GM12891 (cell line): ENCODE measurements around the gene HTR3A.

ENCODE experiments used
- DNase-seq: peaks from one replicate; pipeline ENCODE4 v3.0.0; 2011; ENCODE audit warnings: low spot score; ENCODE audit not compliant: insufficient read length
- FAIRE-seq: peaks from 2 replicates; lab custom pipeline; 2011; peaks lifted over from hg19 to GRCh38; lab: Jason Lieb, UNC
- PAX5 ChIP-seq: IDR thresholded peaks from 2 replicates; pipeline ENCODE4 v1.6.1; 2011; ENCODE audit warnings: low read length, moderate library complexity, mild to moderate bottlenecking; ENCODE audit not compliant: insufficient read depth, severe bottlenecking
- POLR2A ChIP-seq: IDR thresholded peaks from 2 replicates; pipeline ENCODE4 v1.6.1; 2011; ENCODE audit warnings: low read depth, low read length, control low read depth
- POLR2AphosphoS5 ChIP-seq: IDR thresholded peaks from 2 replicates; pipeline ENCODE4 v1.6.1; 2011; ENCODE audit warnings: low read depth, low read length, control low read depth
- POU2F2 ChIP-seq: IDR thresholded peaks from 2 replicates; pipeline ENCODE4 v1.6.1; 2011; ENCODE audit warnings: low read depth, mild to moderate bottlenecking, control low read depth, low read length, moderate library complexity
- SPI1 ChIP-seq: IDR thresholded peaks from 2 replicates; pipeline ENCODE4 v1.6.1; 2011; ENCODE audit warnings: low read depth, low read length, control low read depth
- TAF1 ChIP-seq: IDR thresholded peaks from 2 replicates; pipeline ENCODE4 v1.6.1; 2011; ENCODE audit warnings: low read depth, low read length, control low read depth

Gene HTR3A

GRCh38 chr11:114027391-114027790 is 52.5 kb downstream of the HTR3A start:
- TF ChIP-seq POLR2A (no peak), SPI1 (no peak), TAF1 (no peak), POU2F2 (no peak), PAX5 (no peak), POLR2AphosphoS5 (no peak)
- DNase-seq (no peak), FAIRE-seq (no peak)

GRCh38 chr11:114027926-114028325 is 53.0 kb downstream of the HTR3A start:
- no peak for DNase-seq
- TF ChIP-seq POLR2A = no peak
- no peak for TF ChIP-seq POU2F2
- TF ChIP-seq TAF1 = no peak
- no peak for TF ChIP-seq SPI1
- no peak for TF ChIP-seq POLR2AphosphoS5
- no peak for TF ChIP-seq PAX5
- FAIRE-seq = no peak

- DNase-seq (no peak), FAIRE-seq (no peak)
- TF ChIP-seq SPI1 (no peak), POLR2AphosphoS5 (no peak), TAF1 (no peak), PAX5 (no peak), POU2F2 (no peak), POLR2A (no peak)
These were observed 56.5 kb downstream of the HTR3A start for GRCh38 chr11:114031246-114031966.

GRCh38 chr11:114031967-114032320 is 57.0 kb downstream of the HTR3A start:
- no peak for TF ChIP-seq TAF1
- no peak for TF ChIP-seq POLR2AphosphoS5
- no peak for TF ChIP-seq POLR2A
- TF ChIP-seq POU2F2 = no peak
- no peak for TF ChIP-seq PAX5
- no peak for TF ChIP-seq SPI1
- no peak for DNase-seq
- FAIRE-seq = no peak

- FAIRE-seq = no peak
- TF ChIP-seq POLR2AphosphoS5 (no peak), PAX5 (no peak), POU2F2 (no peak), TAF1 (no peak), POLR2A (no peak), SPI1 (no peak)
- no peak for DNase-seq
These were observed 58.2 kb downstream of the HTR3A start for GRCh38 chr11:114033066-114033465.

GRCh38 chr11:114033572-114033971 is 58.7 kb downstream of the HTR3A start:
- FAIRE-seq = no peak
- TF ChIP-seq SPI1 = no peak
- TF ChIP-seq POLR2AphosphoS5 = no peak

GRCh38 chr11:114034956-114035355 is 60.0 kb downstream of the HTR3A start:
- DNase-seq (no peak), FAIRE-seq (no peak)
- TF ChIP-seq POU2F2 (no peak), SPI1 (no peak), TAF1 (no peak), PAX5 (no peak), POLR2A (no peak), POLR2AphosphoS5 (no peak)

More at GRCh38 chr11:114033572-114033971, 58.7 kb downstream of the HTR3A start:
- no peak for DNase-seq

GRCh38 chr11:114036147-114036811 is 61.4 kb downstream of the HTR3A start:
- no peak for TF ChIP-seq POU2F2
- TF ChIP-seq SPI1 = no peak
- no peak for TF ChIP-seq TAF1
- TF ChIP-seq PAX5 = no peak
- no peak for TF ChIP-seq POLR2A
- no peak for TF ChIP-seq POLR2AphosphoS5
- DNase-seq (no peak), FAIRE-seq (no peak)

GRCh38 chr11:114036958-114037357 is 62.0 kb downstream of the HTR3A start:
- DNase-seq = no peak
- no peak for FAIRE-seq
- TF ChIP-seq PAX5 = no peak
- TF ChIP-seq POU2F2 = no peak
- no peak for TF ChIP-seq TAF1
- no peak for TF ChIP-seq SPI1
- TF ChIP-seq POLR2AphosphoS5 = no peak
- TF ChIP-seq POLR2A = no peak

GRCh38 chr11:114039551-114039950 is 64.6 kb downstream of the HTR3A start:
- DNase-seq (no peak), FAIRE-seq (no peak)
- TF ChIP-seq TAF1 (no peak), PAX5 (no peak), POLR2A (no peak), SPI1 (no peak), POU2F2 (no peak), POLR2AphosphoS5 (no peak)
